PC-3 (cell line): ENCODE data around the gene KDSR. TPM values are rescaled to one million over a fixed set of nuclear protein-coding genes. Genes with fewer than 3 reads are reported as not detected.

Source experiments
- ATAC-seq: fragments of 200-7000 bp; cut with Tn5 transposase; 2 replicates; pipeline ENCODE4 v1.9.1; 2020; ENCODE audit warnings: mild to moderate bottlenecking, moderate library complexity
- BruUV-seq: library from RNA; stranded (reverse); fragments of 400-500 nt; replicated peaks from 2 replicates; lab custom pipeline; 2021; lab: Mats Ljungman, UMichigan
- CTCF ChIA-PET: fragments of 300-600 bp; sonication (Branson Sonifier 250); formaldehyde crosslinking; loops from one replicate; lab custom pipeline; 2022; ENCODE audit warnings: antibody characterized with exemption; lab: Charles Lee
- POLR2A ChIA-PET: fragments of 300-600 bp; sonication (Branson Sonifier 250); formaldehyde crosslinking; loops from one replicate; lab custom pipeline; 2022; ENCODE audit warnings: antibody characterized with exemption; ENCODE audit not compliant: unreplicated experiment; lab: Charles Lee
- DNase-seq: peaks from one replicate; pipeline ENCODE4 v3.0.0-alpha.2; 2015
- H2AFZ ChIP-seq: fragments of 300-600 bp; sonication (generic); 2 replicates; pipeline ENCODE4 v1.6.0; 2016; ENCODE audit warnings: antibody characterized with exemption, low read length
- H3F3A ChIP-seq: fragments of 300-600 bp; sonication (generic); one replicate; pipeline ENCODE4 v1.6.0; 2017; ENCODE audit warnings: antibody characterized with exemption, low read length, control low read depth, mild to moderate bottlenecking; ENCODE audit not compliant: unreplicated experiment
- H3K27ac ChIP-seq: fragments of 300-600 bp; sonication (generic); 2 replicates; pipeline ENCODE4 v1.5.1; 2016; ENCODE audit warnings: mild to moderate bottlenecking, low read length
- H3K27me3 ChIP-seq: fragments of 300-600 bp; sonication (generic); 2 replicates; pipeline ENCODE4 v1.6.1; 2016; ENCODE audit warnings: low read length, mixed read lengths
- H3K36me3 ChIP-seq: fragments of 300-600 bp; sonication (generic); 2 replicates; pipeline ENCODE4 v1.6.1; 2016; ENCODE audit warnings: low read depth, mixed run types, low read length, mixed read lengths
- H3K4me1 ChIP-seq: fragments of 300-600 bp; sonication (generic); 2 replicates; pipeline ENCODE4 v1.5.1; 2016; ENCODE audit warnings: low read length; ENCODE audit not compliant: insufficient read depth
- H3K4me2 ChIP-seq: fragments of 300-600 bp; sonication (generic); 2 replicates; pipeline ENCODE4 v1.6.0; 2016; ENCODE audit warnings: low read length
- H3K4me3 ChIP-seq: fragments of 300-600 bp; sonication (generic); 2 replicates; pipeline ENCODE4 v1.5.1; 2016; ENCODE audit warnings: mild to moderate bottlenecking, low read length, mixed read lengths
- H3K79me2 ChIP-seq: fragments of 300-600 bp; sonication (generic); 2 replicates; pipeline ENCODE4 v1.6.1; 2017; ENCODE audit warnings: low read length, mixed read lengths
- H3K9ac ChIP-seq: fragments of 300-600 bp; sonication (generic); 2 replicates; pipeline ENCODE4 v1.6.0; 2016; ENCODE audit warnings: mild to moderate bottlenecking, low read length
- H3K9me2 ChIP-seq: fragments of 300-600 bp; sonication (generic); replicated peaks from 2 replicates; pipeline ENCODE4 v1.6.1; 2016; ENCODE audit warnings: mixed run types, low read length, mixed read lengths
- H3K9me3 ChIP-seq: fragments of 300-600 bp; sonication (generic); 2 replicates; pipeline ENCODE4 v1.6.1; 2016; ENCODE audit warnings: low read length, mixed read lengths
- H4K20me1 ChIP-seq: fragments of 300-600 bp; sonication (generic); 2 replicates; pipeline ENCODE4 v1.6.1; 2016; ENCODE audit warnings: low read length, mixed read lengths
- EZH2 ChIP-seq: fragments of 300-600 bp; sonication (generic); IDR thresholded peaks from one replicate; pipeline ENCODE4 v1.6.1; 2017; ENCODE audit warnings: antibody characterized with exemption, mild to moderate bottlenecking, low read length; ENCODE audit not compliant: unreplicated experiment
- EZH2phosphoT487 ChIP-seq: fragments of 300-600 bp; sonication (generic); IDR thresholded peaks from 2 replicates; pipeline ENCODE4 v1.6.1; 2018; ENCODE audit warnings: mild to moderate bottlenecking, antibody characterized with exemption, low read length, borderline replicate concordance
- intact Hi-C: fragments of 100-400 bp; cut with micrococcal nuclease; formaldehyde crosslinking; loops from 2 replicates; pipeline ENCODE4 v1.9.0; 2023
- total RNA-seq: library from RNA; depleted of rRNA; stranded (reverse); fragments of >200 nt; gene quantifications from 2 replicates; pipeline ENCODE4 v1.2.3, GENCODE V29; 2014
- TF ChIP-seq, protein P1 (sequence below): fragments of 300-600 bp; sonication (generic); conservative IDR thresholded peaks from 2 replicates; pipeline ENCODE4 v1.5.1; 2017; ENCODE audit warnings: antibody characterized with exemption, low read depth, mild to moderate bottlenecking, low read length

KDSR gene
- total RNA-seq, 1 experiment from 2014 or later, result 16.1 TPM

- TF ChIP-seq EZH2 (no peak), EZH2phosphoT487 (no peak)
- TF ChIP-seq, protein P1, sequence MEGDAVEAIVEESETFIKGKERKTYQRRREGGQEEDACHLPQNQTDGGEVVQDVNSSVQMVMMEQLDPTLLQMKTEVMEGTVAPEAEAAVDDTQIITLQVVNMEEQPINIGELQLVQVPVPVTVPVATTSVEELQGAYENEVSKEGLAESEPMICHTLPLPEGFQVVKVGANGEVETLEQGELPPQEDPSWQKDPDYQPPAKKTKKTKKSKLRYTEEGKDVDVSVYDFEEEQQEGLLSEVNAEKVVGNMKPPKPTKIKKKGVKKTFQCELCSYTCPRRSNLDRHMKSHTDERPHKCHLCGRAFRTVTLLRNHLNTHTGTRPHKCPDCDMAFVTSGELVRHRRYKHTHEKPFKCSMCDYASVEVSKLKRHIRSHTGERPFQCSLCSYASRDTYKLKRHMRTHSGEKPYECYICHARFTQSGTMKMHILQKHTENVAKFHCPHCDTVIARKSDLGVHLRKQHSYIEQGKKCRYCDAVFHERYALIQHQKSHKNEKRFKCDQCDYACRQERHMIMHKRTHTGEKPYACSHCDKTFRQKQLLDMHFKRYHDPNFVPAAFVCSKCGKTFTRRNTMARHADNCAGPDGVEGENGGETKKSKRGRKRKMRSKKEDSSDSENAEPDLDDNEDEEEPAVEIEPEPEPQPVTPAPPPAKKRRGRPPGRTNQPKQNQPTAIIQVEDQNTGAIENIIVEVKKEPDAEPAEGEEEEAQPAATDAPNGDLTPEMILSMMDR, result no peak
- ATAC-seq (no peak), DNase-seq (no peak)
- Histone ChIP-seq H3K27me3 (no peaks in the 10 kb centered on the region), H3K4me3 (no peak overlapping the region), H3K4me1 (no peaks in the 10 kb centered on the region), H3K79me2 (no peaks in the 10 kb centered on the region), H2AFZ (no peak overlapping the region), H4K20me1 (no peaks in the 10 kb centered on the region), H3F3A (no peaks in the 10 kb centered on the region), H3K9me2 (no peaks in the 10 kb centered on the region), H3K27ac (no peak overlapping the region), H3K4me2 (no peak overlapping the region), H3K9me3 (no peaks in the 10 kb centered on the region), H3K36me3 (no peaks in the 10 kb centered on the region), H3K9ac (no peak overlapping the region)
- POLR2A ChIA-PET, result no interaction called here
- BruUV-seq, result no TSS peak
- intact Hi-C loops, result no loop called here
- CTCF ChIA-PET, result no interaction called here
Observed at GRCh38 chr18:63297687-63298399, 69.2 kb downstream of the KDSR start.

DNA sequence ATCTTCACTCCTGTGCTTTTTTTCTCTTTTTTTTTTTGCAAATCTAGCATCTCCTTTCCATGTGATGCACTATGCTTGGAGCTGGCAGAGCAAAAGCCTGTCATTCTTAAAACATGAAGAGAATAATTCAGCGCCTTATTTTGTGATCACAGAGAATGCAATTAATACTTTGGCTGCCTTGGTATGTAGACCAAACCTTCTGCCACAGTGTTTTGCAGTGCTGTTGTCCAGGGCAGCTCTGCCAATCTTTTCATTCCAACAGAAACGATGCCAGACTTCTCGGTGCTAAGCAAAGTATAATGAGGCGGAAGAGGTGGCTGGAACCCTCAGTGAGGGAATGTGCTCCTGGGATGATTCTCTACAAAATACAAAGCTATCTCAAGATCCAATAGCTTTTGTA, 73.1 kb downstream of the KDSR start:
- H2AFZ ChIP-seq, result no peak overlapping the region
- TF ChIP-seq EZH2 (no peak), EZH2phosphoT487 (no peak)
- TF ChIP-seq, protein P1, result no peak
- intact Hi-C loops, result no loop called here
- H3K9me2 ChIP-seq, result no peaks in the 10 kb centered on the region
- H3K4me1 ChIP-seq, result no peaks in the 10 kb centered on the region
- POLR2A ChIA-PET, result no interaction called here
- H3F3A ChIP-seq, result no peaks in the 10 kb centered on the region
- no peak overlapping the region for H3K4me2 ChIP-seq
- no peak for ATAC-seq
- H3K27me3 ChIP-seq, result no peaks in the 10 kb centered on the region
- no peak overlapping the region for H3K9ac ChIP-seq
- H3K9me3 ChIP-seq, result no peaks in the 10 kb centered on the region
- no peaks in the 10 kb centered on the region for H3K36me3 ChIP-seq
- no peaks in the 10 kb centered on the region for H4K20me1 ChIP-seq
- BruUV-seq, result no TSS peak
- DNase-seq, result no peak
- no peak overlapping the region for H3K27ac ChIP-seq
- CTCF ChIA-PET, result no interaction called here
- H3K79me2 ChIP-seq, result no peaks in the 10 kb centered on the region
- no peak overlapping the region for H3K4me3 ChIP-seq
